Breast epithelium (tissue), 3 donors: ENCODE results near the gene MAP3K15.

Source experiments
- CTCF ChIP-seq, 3 donors: fragments of 450-650 bp; IDR thresholded peaks; one replicate each; pipeline ENCODE4 v1.5.1; 2016 to 2017; ENCODE audit warnings: antibody characterized with exemption in 3 of 3, mild to moderate bottlenecking in 3 of 3, moderate library complexity in 3 of 3
- POLR2A ChIP-seq: fragments of 450-650 bp; IDR thresholded peaks from one replicate; pipeline ENCODE4 v1.6.1; 2016; ENCODE audit warnings: antibody characterized with exemption, mild to moderate bottlenecking, moderate library complexity
- POLR2AphosphoS5 ChIP-seq, 3 donors: sonication (generic); formaldehyde crosslinking; IDR thresholded peaks; one replicate each; pipeline ENCODE4 v1.6.1; 2017; ENCODE audit warnings: antibody characterized with exemption in 3 of 3

- no peak for TF ChIP-seq CTCF (IDR thresholded peaks at IDR 0.05)
- TF ChIP-seq POLR2A = no peak
- TF ChIP-seq POLR2AphosphoS5 (IDR thresholded peaks at IDR 0.05) = no peak
Measured at GRCh38 chrX:19563327-19563726, 48.0 kb upstream of the MAP3K15 start.
